ENCODE data around the gene UTP11. TPM values are rescaled to one million over a fixed set of nuclear protein-coding genes. Genes with fewer than 3 reads are reported as not detected.

The UTP11 gene
- total RNA-seq, 1 donor from 2014 or later: 61.1 TPM

GRCh38 chr1:37994886-37995566 is 17.5 kb upstream of the UTP11 start:
- no peaks in the 10 kb centered on the region for H3K27me3 ChIP-seq (ENCODE audit: control insufficient read depth in 3 of 3, insufficient read depth in 3 of 3, low read length in 3 of 3)
- peak overlapping the region; percentile 84 for H3K27ac ChIP-seq (ENCODE audit: low read depth, low read length)
- H3K4me3 ChIP-seq (ENCODE audit: low read length in 3 of 3): peak overlapping the region in 1 of 3 donors; percentile 30
- H3K4me1 ChIP-seq (ENCODE audit: control insufficient read depth in 3 of 3, insufficient read depth in 3 of 3, low read length in 3 of 3): peaks cover 35 to 60% (median 49%) of the 10 kb centered on the region in 3 donors
- no peak overlapping the region for H3K9ac ChIP-seq (ENCODE audit: low read depth in 1 of 3, low read length in 3 of 3)
- H3K9me3 ChIP-seq (ENCODE audit: control insufficient read depth in 3 of 3, low read length in 3 of 3): no peaks in the 10 kb centered on the region
- peaks cover 27 to 37% (median 29%) of the 10 kb centered on the region in 3 donors for H3K36me3 ChIP-seq (ENCODE audit: control insufficient read depth in 3 of 3, insufficient read depth in 3 of 3, low read length in 3 of 3)

GRCh38 chr1:37995751-37996345 is 16.7 kb upstream of the UTP11 start:
- Histone ChIP-seq H3K27ac (ENCODE audit: low read depth, low read length) (peak overlapping the region; percentile 84), H3K9me3 (ENCODE audit: control insufficient read depth in 3 of 3, low read length in 3 of 3) (no peaks in the 10 kb centered on the region), H3K27me3 (ENCODE audit: control insufficient read depth in 3 of 3, insufficient read depth in 3 of 3, low read length in 3 of 3) (no peaks in the 10 kb centered on the region), H3K9ac (ENCODE audit: low read depth in 1 of 3, low read length in 3 of 3) (peak overlapping the region; percentile 10 to 69 (median 59)), H3K4me3 (ENCODE audit: low read length in 3 of 3) (peak overlapping the region; percentile 30 to 64 (median 52)), H3K4me1 (ENCODE audit: control insufficient read depth in 3 of 3, insufficient read depth in 3 of 3, low read length in 3 of 3) (peaks cover 43 to 60% (median 55%) of the 10 kb centered on the region in 3 donors), H3K36me3 (ENCODE audit: control insufficient read depth in 3 of 3, insufficient read depth in 3 of 3, low read length in 3 of 3) (peaks cover 32 to 41% (median 35%) of the 10 kb centered on the region in 3 donors)

- H3K9ac ChIP-seq (ENCODE audit: low read depth in 1 of 3, low read length in 3 of 3): peak overlapping the region in 2 of 3 donors; percentile 38 to 100
- H3K27ac ChIP-seq (ENCODE audit: low read depth, low read length): peak overlapping the region; percentile 84
- peaks cover 54 to 72% (median 67%) of the 10 kb centered on the region in 3 donors for H3K4me1 ChIP-seq (ENCODE audit: control insufficient read depth in 3 of 3, insufficient read depth in 3 of 3, low read length in 3 of 3)
- no peaks in the 10 kb centered on the region for H3K9me3 ChIP-seq (ENCODE audit: control insufficient read depth in 3 of 3, low read length in 3 of 3)
- H3K36me3 ChIP-seq (ENCODE audit: control insufficient read depth in 3 of 3, insufficient read depth in 3 of 3, low read length in 3 of 3): peaks cover 34 to 43% (median 35%) of the 10 kb centered on the region in 3 donors
- peak overlapping the region in 1 of 3 donors; percentile 67 for H3K4me3 ChIP-seq (ENCODE audit: low read length in 3 of 3)
- no peaks in the 10 kb centered on the region for H3K27me3 ChIP-seq (ENCODE audit: control insufficient read depth in 3 of 3, insufficient read depth in 3 of 3, low read length in 3 of 3)
These were observed 15.1 kb upstream of the UTP11 start for GRCh38 chr1:37997256-37998088.

GRCh38 chr1:37998089-37998808 is 14.3 kb upstream of the UTP11 start:
- Histone ChIP-seq H3K4me1 (ENCODE audit: control insufficient read depth in 3 of 3, insufficient read depth in 3 of 3, low read length in 3 of 3) (peaks cover 60 to 79% (median 73%) of the 10 kb centered on the region in 3 donors), H3K27ac (ENCODE audit: low read depth, low read length) (peak overlapping the region; percentile 99), H3K27me3 (ENCODE audit: control insufficient read depth in 3 of 3, insufficient read depth in 3 of 3, low read length in 3 of 3) (no peaks in the 10 kb centered on the region), H3K9ac (ENCODE audit: low read depth in 1 of 3, low read length in 3 of 3) (peak overlapping the region in 2 of 3 donors; percentile 100), H3K9me3 (ENCODE audit: control insufficient read depth in 3 of 3, low read length in 3 of 3) (no peaks in the 10 kb centered on the region), H3K36me3 (ENCODE audit: control insufficient read depth in 3 of 3, insufficient read depth in 3 of 3, low read length in 3 of 3) (peaks cover 34 to 43% (median 37%) of the 10 kb centered on the region in 3 donors), H3K4me3 (ENCODE audit: low read length in 3 of 3) (peak overlapping the region; percentile 67 to 76 (median 75))

- peak overlapping the region; percentile 99 for H3K27ac ChIP-seq (ENCODE audit: low read depth, low read length)
- H3K9me3 ChIP-seq (ENCODE audit: control insufficient read depth in 3 of 3, low read length in 3 of 3): no peaks in the 10 kb centered on the region
- H3K4me3 ChIP-seq (ENCODE audit: low read length in 3 of 3): peak overlapping the region; percentile 67 to 76 (median 75)
- no peaks in the 10 kb centered on the region for H3K27me3 ChIP-seq (ENCODE audit: control insufficient read depth in 3 of 3, insufficient read depth in 3 of 3, low read length in 3 of 3)
- H3K36me3 ChIP-seq (ENCODE audit: control insufficient read depth in 3 of 3, insufficient read depth in 3 of 3, low read length in 3 of 3): peaks cover 34 to 46% (median 40%) of the 10 kb centered on the region in 3 donors
- H3K4me1 ChIP-seq (ENCODE audit: control insufficient read depth in 3 of 3, insufficient read depth in 3 of 3, low read length in 3 of 3): peaks cover 65 to 85% (median 80%) of the 10 kb centered on the region in 3 donors
- H3K9ac ChIP-seq (ENCODE audit: low read depth in 1 of 3, low read length in 3 of 3): peak overlapping the region; percentile 70 to 100 (median 100)
These were observed 13.6 kb upstream of the UTP11 start for GRCh38 chr1:37998913-37999429.

- Histone ChIP-seq H3K4me1 (ENCODE audit: control insufficient read depth in 3 of 3, insufficient read depth in 3 of 3, low read length in 3 of 3) (peaks cover 66 to 89% (median 85%) of the 10 kb centered on the region in 3 donors), H3K4me3 (ENCODE audit: low read length in 3 of 3) (peak overlapping the region; percentile 67 to 76 (median 75)), H3K27me3 (ENCODE audit: control insufficient read depth in 3 of 3, insufficient read depth in 3 of 3, low read length in 3 of 3) (no peaks in the 10 kb centered on the region), H3K9me3 (ENCODE audit: control insufficient read depth in 3 of 3, low read length in 3 of 3) (no peaks in the 10 kb centered on the region), H3K27ac (ENCODE audit: low read depth, low read length) (peak overlapping the region; percentile 99), H3K36me3 (ENCODE audit: control insufficient read depth in 3 of 3, insufficient read depth in 3 of 3, low read length in 3 of 3) (peaks cover 36 to 51% (median 40%) of the 10 kb centered on the region in 3 donors), H3K9ac (ENCODE audit: low read depth in 1 of 3, low read length in 3 of 3) (peak overlapping the region; percentile 70 to 100 (median 100))
These were observed 12.9 kb upstream of the UTP11 start for GRCh38 chr1:37999430-38000232.

- Histone ChIP-seq H3K9ac (ENCODE audit: low read depth in 1 of 3, low read length in 3 of 3) (peak overlapping the region; percentile 70 to 100 (median 100)), H3K36me3 (ENCODE audit: control insufficient read depth in 3 of 3, insufficient read depth in 3 of 3, low read length in 3 of 3) (peaks cover 37 to 49% (median 40%) of the 10 kb centered on the region in 3 donors), H3K9me3 (ENCODE audit: control insufficient read depth in 3 of 3, low read length in 3 of 3) (no peaks in the 10 kb centered on the region), H3K27me3 (ENCODE audit: control insufficient read depth in 3 of 3, insufficient read depth in 3 of 3, low read length in 3 of 3) (no peaks in the 10 kb centered on the region), H3K27ac (ENCODE audit: low read depth, low read length) (peak overlapping the region; percentile 99), H3K4me1 (ENCODE audit: control insufficient read depth in 3 of 3, insufficient read depth in 3 of 3, low read length in 3 of 3) (peaks cover 66 to 85% (median 83%) of the 10 kb centered on the region in 3 donors), H3K4me3 (ENCODE audit: low read length in 3 of 3) (peak overlapping the region; percentile 67 to 76 (median 75))
These were observed 12.4 kb upstream of the UTP11 start for GRCh38 chr1:38000233-38000528.

GRCh38 chr1:38000529-38001455 is 11.7 kb upstream of the UTP11 start:
- Histone ChIP-seq H3K9ac (ENCODE audit: low read depth in 1 of 3, low read length in 3 of 3) (peak overlapping the region; percentile 70 to 100 (median 100)), H3K36me3 (ENCODE audit: control insufficient read depth in 3 of 3, insufficient read depth in 3 of 3, low read length in 3 of 3) (peaks cover 37 to 48% (median 40%) of the 10 kb centered on the region in 3 donors), H3K27me3 (ENCODE audit: control insufficient read depth in 3 of 3, insufficient read depth in 3 of 3, low read length in 3 of 3) (no peaks in the 10 kb centered on the region), H3K9me3 (ENCODE audit: control insufficient read depth in 3 of 3, low read length in 3 of 3) (no peaks in the 10 kb centered on the region), H3K4me3 (ENCODE audit: low read length in 3 of 3) (peak overlapping the region; percentile 67 to 76 (median 75)), H3K27ac (ENCODE audit: low read depth, low read length) (peak overlapping the region; percentile 99), H3K4me1 (ENCODE audit: control insufficient read depth in 3 of 3, insufficient read depth in 3 of 3, low read length in 3 of 3) (peaks cover 67 to 84% (median 79%) of the 10 kb centered on the region in 3 donors)

Data from skeletal muscle tissue (tissue), 4 donors.